ENCODE data around the gene KRTAP13-2.

Gene KRTAP13-2

GRCh38 chr21:30326390-30326789 is 45.7 kb downstream of the KRTAP13-2 start:
- DNase-seq (ENCODE audit: low read depth), result no peak
